GM12891 (cell line): Measurements from ENCODE around the gene ANOS1.

Experiments
- PAX5 ChIP-seq: IDR thresholded peaks from 2 replicates; pipeline ENCODE4 v1.6.1; 2011; ENCODE audit warnings: low read length, moderate library complexity, mild to moderate bottlenecking; ENCODE audit not compliant: insufficient read depth, severe bottlenecking
- POLR2A ChIP-seq: IDR thresholded peaks from 2 replicates; pipeline ENCODE4 v1.6.1; 2011; ENCODE audit warnings: low read depth, low read length, control low read depth
- POLR2AphosphoS5 ChIP-seq: IDR thresholded peaks from 2 replicates; pipeline ENCODE4 v1.6.1; 2011; ENCODE audit warnings: low read depth, low read length, control low read depth
- POU2F2 ChIP-seq: IDR thresholded peaks from 2 replicates; pipeline ENCODE4 v1.6.1; 2011; ENCODE audit warnings: low read depth, mild to moderate bottlenecking, control low read depth, low read length, moderate library complexity
- SPI1 ChIP-seq: IDR thresholded peaks from 2 replicates; pipeline ENCODE4 v1.6.1; 2011; ENCODE audit warnings: low read depth, low read length, control low read depth
- TAF1 ChIP-seq: IDR thresholded peaks from 2 replicates; pipeline ENCODE4 v1.6.1; 2011; ENCODE audit warnings: low read depth, low read length, control low read depth

- no peak for TF ChIP-seq POLR2A
- no peak for TF ChIP-seq PAX5
- no peak for TF ChIP-seq SPI1
- TF ChIP-seq POLR2AphosphoS5 = no peak
- TF ChIP-seq POU2F2 = no peak
- TF ChIP-seq TAF1 = no peak
Measured at GRCh38 chrX:8632924-8633323, 99.0 kb downstream of the ANOS1 start.
